HepG2 (cell line): ENCODE measurements around the gene FTCD. TPM values are rescaled to one million over a fixed set of nuclear protein-coding genes. Genes with fewer than 3 reads are reported as not detected.

Experiments used
- DNMT1 ChIP-seq: sonication (generic); formaldehyde crosslinking; IDR thresholded peaks from 2 replicates; pipeline ENCODE4 v1.5.1; 2020; ENCODE audit warnings: mild to moderate bottlenecking, missing genetic modification reagents
- FOXO1 ChIP-seq: sonication (generic); formaldehyde crosslinking; IDR thresholded peaks from 2 replicates; pipeline ENCODE4 v1.4.0; 2020; ENCODE audit warnings: missing genetic modification reagents
- HOXA3 ChIP-seq: sonication (generic); formaldehyde crosslinking; IDR thresholded peaks from 2 replicates; pipeline ENCODE4 v1.5.0; 2020; ENCODE audit warnings: missing genetic modification reagents
- MIER3 ChIP-seq: IDR thresholded peaks from 2 replicates; pipeline ENCODE4 v1.6.1; 2016; ENCODE audit warnings: missing compliant biosample characterization, borderline replicate concordance
- NONO ChIP-seq, 2 experiments: fragments of 450-650 bp in 1 of 2; sonication (generic) in 1 of 2; formaldehyde crosslinking in 1 of 2; IDR thresholded peaks in 1 of 2; conservative IDR thresholded peaks in 1 of 2; 2 replicates each; pipeline versions ENCODE4 v1.6.1 to v1.8.0; 2017 to 2022; ENCODE audit warnings: mild to moderate bottlenecking in 1 of 2, missing genetic modification reagents in 1 of 2, moderate library complexity in 1 of 2
- SOX6 ChIP-seq, 2 experiments: fragments of 450-650 bp in 1 of 2; sonication (generic) in 1 of 2; formaldehyde crosslinking in 1 of 2; IDR thresholded peaks; 2 replicates each; pipeline versions ENCODE4 v1.4.0 to v1.6.1; 2017 to 2020; ENCODE audit warnings: antibody characterized with exemption in 1 of 2, mild to moderate bottlenecking in 1 of 2, missing genetic modification reagents in 1 of 2
- TARDBP ChIP-seq: sonication (generic); formaldehyde crosslinking; IDR thresholded peaks from 2 replicates; pipeline ENCODE4 v1.8.0; 2022; ENCODE audit warnings: mild to moderate bottlenecking, missing genetic modification reagents
- ZFP62 ChIP-seq: sonication (generic); formaldehyde crosslinking; IDR thresholded peaks from 2 replicates; pipeline ENCODE4 v1.4.0; 2020; ENCODE audit warnings: missing genetic modification reagents
- ZHX1 ChIP-seq: sonication (generic); formaldehyde crosslinking; IDR thresholded peaks from 2 replicates; pipeline ENCODE4 v1.8.1; 2022; ENCODE audit warnings: low read depth, mild to moderate bottlenecking, missing genetic modification reagents
- ZNF558 ChIP-seq: sonication (generic); formaldehyde crosslinking; IDR thresholded peaks from 2 replicates; pipeline ENCODE4 v1.9.0; 2022; ENCODE audit warnings: mild to moderate bottlenecking, missing genetic modification reagents, borderline replicate concordance
- ZNF607 ChIP-seq: sonication (generic); formaldehyde crosslinking; IDR thresholded peaks from 2 replicates; pipeline ENCODE4 v1.5.1; 2020; ENCODE audit warnings: missing genetic modification reagents, mild to moderate bottlenecking, borderline replicate concordance
- polyA plus RNA-seq, 8 experiments: library from polyadenylated mRNA; depleted of rRNA in 3 of 8; stranded (reverse) in 7 of 8; unstranded in 1 of 8; fragments of >200 nt; fragmentation: Illumina TruSeq in 4 of 8; extraction: Trizol in 4 of 8; gene quantifications; 2 replicates each; pipeline versions ENCODE4 v1.2.1 to v1.2.3, GENCODE V29; 2011 to 2016; ENCODE audit warnings: low read depth in 4 of 8, missing spikeins in 1 of 8, mixed read lengths in 1 of 8; ENCODE audit not compliant: insufficient read depth in 1 of 8
- total RNA-seq, 5 experiments: library from RNA; depleted of rRNA; stranded (reverse); fragments of >200 nt; fragmentation: Illumina TruSeq; extraction: Trizol; gene quantifications; 2 replicates each; pipeline ENCODE4 v1.2.3, GENCODE V29; 2016; ENCODE audit warnings: low read depth in 1 of 5

Gene FTCD
- total and polyA plus RNA-seq, 2 of the 13 experiments (the other 11 are each of a cell fraction or from before 2014, with no cell fraction given): 75.7 to 105 TPM

GRCh38 chr21:46131838-46132651 is 23.3 kb downstream of the FTCD start (continued):
- TF ChIP-seq DNMT1 (CRISPR knock-in tag): peak; percentile 47; the same call in 1 of the 2 replicates
- TF ChIP-seq ZNF607 (CRISPR knock-in tag): no peak
- TF ChIP-seq FOXO1 (CRISPR knock-in tag): no peak
- peak; percentile 82; the same call in 1 of the 2 replicates for TF ChIP-seq ZHX1 (CRISPR knock-in tag)
- no peak for TF ChIP-seq ZNF558 (CRISPR knock-in tag)
- no peak for TF ChIP-seq NONO (IDR thresholded peaks at IDR 0.05)
- TF ChIP-seq NONO (CRISPR knock-in tag; conservative IDR thresholded peaks at IDR 0.05): 0 out of 2 replicates have a peak, but pooled peaks have one; percentile 32
- TF ChIP-seq HOXA3 (CRISPR knock-in tag): peak; percentile 14; the same call in 1 of the 2 replicates
- no peak for TF ChIP-seq ZFP62 (CRISPR knock-in tag)
- no peak for TF ChIP-seq SOX6 (IDR thresholded peaks at IDR 0.05)
- no peak for TF ChIP-seq SOX6 (CRISPR knock-in tag; IDR thresholded peaks at IDR 0.05)
- TF ChIP-seq TARDBP: no peak
- no peak for TF ChIP-seq MIER3
